Neural progenitor cell (in vitro differentiated cells): ENCODE data around the gene THSD1.

Experiments used
- CTCF ChIP-seq: fragments of 200-600 bp; sonication (generic); IDR thresholded peaks from 2 replicates; pipeline ENCODE4 v1.5.1; 2017; ENCODE audit warnings: antibody characterized with exemption, mild to moderate bottlenecking
- EZH2 ChIP-seq: fragments of 200-600 bp; sonication (generic); IDR thresholded peaks from 2 replicates; pipeline ENCODE4 v1.6.1; 2017; ENCODE audit warnings: antibody characterized with exemption, mild to moderate bottlenecking, moderate library complexity

- TF ChIP-seq CTCF (no peak), EZH2 (no peak)
Observed at GRCh38 chr13:52348983-52349780, 56.8 kb downstream of the THSD1 start.
